Brain microvascular endothelial cell (primary cell): ENCODE measurements around the gene SUPT6H.
A peak's percentile ranks its signal among the peaks of the same experiment; 100 is the strongest.
"Not testable (repeated sequence)": the region's sequence is repeated elsewhere in the genome, so short reads cannot be mapped to it uniquely, and the experiment has no call there.

Experiments
- DNase-seq: peaks from one replicate; pipeline ENCODE4 v3.0.0-alpha.2; 2020
- H3K27ac ChIP-seq: fragments of 250-450 bp; sonication (Bioruptor Pico); 2 replicates; pipeline ENCODE4 v1.5.1; 2020; ENCODE audit warnings: mild to moderate bottlenecking, moderate library complexity
- H3K27me3 ChIP-seq: fragments of 250-450 bp; sonication (Bioruptor Pico); replicated peaks from 2 replicates; pipeline ENCODE4 v1.5.1; 2020; ENCODE audit warnings: mild to moderate bottlenecking
- H3K36me3 ChIP-seq: fragments of 250-450 bp; sonication (Bioruptor Pico); replicated peaks from 2 replicates; pipeline ENCODE4 v1.5.1; 2020; ENCODE audit warnings: mild to moderate bottlenecking
- H3K4me3 ChIP-seq: 2 replicates; pipeline ENCODE4 v1.5.1; 2011; ENCODE audit warnings: low read depth, mild to moderate bottlenecking, control low read depth, low read length, moderate library complexity
- CTCF ChIP-seq: IDR thresholded peaks from 2 replicates; pipeline ENCODE4 v1.5.1; 2011; ENCODE audit warnings: low read depth, mild to moderate bottlenecking, moderate library complexity, low read length, control low read depth, inconsistent platforms; ENCODE audit errors: missing control alignments
- in situ Hi-C: cut with HindIII; loops from 2 replicates; pipeline ENCODE4 v1.10.0; 2017; ENCODE audit warnings: low sequenced_read_pairs, low pct_ligation_motif_present

Gene SUPT6H

DNA sequence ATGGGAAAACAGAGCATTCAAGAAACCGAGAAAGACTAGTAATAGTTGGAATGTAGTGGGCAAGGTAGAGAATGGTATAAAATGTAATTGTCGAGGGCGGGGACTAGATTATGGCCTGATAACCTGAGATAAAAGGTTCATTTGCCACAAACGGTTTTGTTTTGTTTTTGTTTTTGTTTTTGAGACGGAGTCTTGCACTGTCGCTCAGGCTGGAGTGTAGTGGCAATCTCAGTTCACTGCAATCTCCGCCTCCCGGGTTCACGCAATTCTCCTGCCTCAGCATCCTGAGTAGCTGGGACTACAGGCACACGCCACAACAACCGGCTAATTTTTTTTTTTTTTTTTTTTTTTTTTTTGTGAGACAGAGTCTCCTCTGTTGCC lies 67.9 kb downstream of the SUPT6H start:
- in situ Hi-C loops, result no loop called here
- no peak overlapping the region for H3K27ac ChIP-seq
- no peak for TF ChIP-seq CTCF

GRCh38 chr17:28733346-28733745 lies 71.3 kb downstream of the SUPT6H start:
- no peak overlapping the region for H3K27ac ChIP-seq

More for the DNA sequence above, 67.9 kb downstream of the SUPT6H start:
- peaks cover 3% of the 10 kb centered on the region for H3K36me3 ChIP-seq
- no peak overlapping the region for H3K4me3 ChIP-seq
- DNase-seq, result no peak
- H3K27me3 ChIP-seq, result no peaks in the 10 kb centered on the region

GRCh38 chr17:28734712-28735241 lies 72.8 kb downstream of the SUPT6H start:
- H3K27me3 ChIP-seq, result no peaks in the 10 kb centered on the region
- no peak for DNase-seq
- no peak overlapping the region for H3K4me3 ChIP-seq
- in situ Hi-C loops, result no loop called here
- no peaks in the 10 kb centered on the region for H3K36me3 ChIP-seq
- no peak overlapping the region for H3K27ac ChIP-seq
- no peak for TF ChIP-seq CTCF

More at GRCh38 chr17:28733346-28733745, 71.3 kb downstream of the SUPT6H start:
- TF ChIP-seq CTCF, result no peak
- Histone ChIP-seq H3K4me3 (no peak overlapping the region), H3K27me3 (no peaks in the 10 kb centered on the region), H3K36me3 (no peaks in the 10 kb centered on the region)
- in situ Hi-C loops, result no loop called here
- DNase-seq, result no peak

GRCh38 chr17:28735242-28735722 lies 73.3 kb downstream of the SUPT6H start:
- Histone ChIP-seq H3K4me3 (no peak overlapping the region), H3K27ac (no peak overlapping the region), H3K36me3 (no peaks in the 10 kb centered on the region), H3K27me3 (no peaks in the 10 kb centered on the region)
- in situ Hi-C loops, result no loop called here
- no peak for TF ChIP-seq CTCF
- peak; percentile 26 for DNase-seq

DNA sequence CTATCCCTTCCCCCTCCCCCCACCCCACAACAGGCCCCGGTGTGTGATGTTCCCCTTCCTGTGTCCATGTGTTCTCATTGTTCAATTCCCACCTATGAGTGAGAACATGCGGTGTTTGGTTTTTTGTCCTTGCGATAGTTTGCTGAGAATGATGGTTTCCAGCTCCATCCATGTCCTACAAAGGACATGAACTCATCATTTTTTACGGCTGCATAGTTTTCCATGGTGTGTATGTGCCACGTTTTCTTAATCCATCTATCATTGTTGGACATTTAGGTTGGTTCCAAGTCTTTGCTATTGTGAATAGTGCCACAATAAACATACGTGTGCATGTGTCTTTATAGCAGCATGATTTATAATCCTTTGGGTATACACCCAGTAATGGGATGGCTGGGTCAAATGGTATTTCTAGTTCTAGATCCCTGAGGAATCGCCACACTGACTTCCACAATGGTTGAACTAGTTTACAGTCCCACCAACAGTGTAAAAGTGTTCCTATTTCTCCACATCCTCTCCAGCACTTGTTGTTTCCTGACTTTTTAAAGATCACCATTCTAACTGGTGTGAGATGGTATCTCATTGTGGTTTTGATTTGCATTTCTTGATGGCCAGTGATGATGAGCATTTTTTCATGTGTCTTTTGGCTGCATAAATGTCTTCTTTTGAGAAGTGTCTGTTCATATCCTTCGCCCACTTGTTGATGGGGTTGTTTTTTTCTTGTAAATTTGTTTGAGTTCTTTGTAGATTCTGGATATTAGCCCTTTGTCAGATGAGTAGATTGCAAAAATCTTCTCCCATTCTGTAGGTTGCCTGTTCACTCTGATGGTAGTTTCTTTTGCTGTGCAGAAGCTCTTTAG lies 74.1 kb downstream of the SUPT6H start:
- in situ Hi-C loops, H3K27ac ChIP-seq, H3K36me3 ChIP-seq, H3K4me3 ChIP-seq, DNase-seq, H3K27me3 ChIP-seq: not testable (repeated sequence)

GRCh38 chr17:28737316-28737715 lies 75.3 kb downstream of the SUPT6H start:
- in situ Hi-C loops, result no loop called here

More at GRCh38 chr17:28737316-28737715, 75.3 kb downstream of the SUPT6H start:
- no peak for TF ChIP-seq CTCF
- DNase-seq, result no peak
- H3K36me3 ChIP-seq, result no peaks in the 10 kb centered on the region
- H3K4me3 ChIP-seq, result no peak overlapping the region
- no peaks in the 10 kb centered on the region for H3K27me3 ChIP-seq
- H3K27ac ChIP-seq, result no peak overlapping the region
